PFSK-1 (cell line): ENCODE measurements around the gene EEFSEC.

ENCODE experiments used
- FOXP2 ChIP-seq: optimal IDR thresholded peaks from 2 replicates; pipeline ENCODE3; 2011; ENCODE audit warnings: borderline replicate concordance, control low read depth, inconsistent platforms; ENCODE audit not compliant: insufficient read depth; ENCODE audit errors: extremely low read length, extremely low read depth
- POLR2AphosphoS5 ChIP-seq: IDR thresholded peaks from 2 replicates; pipeline ENCODE4 v1.6.1; 2012; ENCODE audit warnings: low read depth, mild to moderate bottlenecking, control low read depth, low read length, moderate library complexity
- SIN3A ChIP-seq: IDR thresholded peaks from 2 replicates; pipeline ENCODE4 v1.6.1; 2012; ENCODE audit warnings: mild to moderate bottlenecking, low read length, moderate library complexity, borderline replicate concordance; ENCODE audit not compliant: insufficient read depth
- TAF1 ChIP-seq: IDR thresholded peaks from 2 replicates; pipeline ENCODE4 v1.6.1; 2012; ENCODE audit warnings: low read length, control low read depth, borderline replicate concordance; ENCODE audit not compliant: insufficient read depth
- TF ChIP-seq, protein P1 (sequence below), 2 experiments: IDR thresholded peaks; 2 replicates each; pipeline versions ENCODE4 v1.6.1 to v1.8.0; 2011 to 2012; ENCODE audit warnings: low read depth in 2 of 2, low read length in 2 of 2, control low read depth in 1 of 2, inconsistent platforms in 1 of 2, mild to moderate bottlenecking in 1 of 2, moderate library complexity in 1 of 2; ENCODE audit not compliant: insufficient read depth in 1 of 2

EEFSEC gene

GRCh38 chr3:128289534-128289933 lies 136.3 kb downstream of the EEFSEC start:
- TF ChIP-seq TAF1: no peak
- no peak for TF ChIP-seq SIN3A
- TF ChIP-seq, protein P1, sequence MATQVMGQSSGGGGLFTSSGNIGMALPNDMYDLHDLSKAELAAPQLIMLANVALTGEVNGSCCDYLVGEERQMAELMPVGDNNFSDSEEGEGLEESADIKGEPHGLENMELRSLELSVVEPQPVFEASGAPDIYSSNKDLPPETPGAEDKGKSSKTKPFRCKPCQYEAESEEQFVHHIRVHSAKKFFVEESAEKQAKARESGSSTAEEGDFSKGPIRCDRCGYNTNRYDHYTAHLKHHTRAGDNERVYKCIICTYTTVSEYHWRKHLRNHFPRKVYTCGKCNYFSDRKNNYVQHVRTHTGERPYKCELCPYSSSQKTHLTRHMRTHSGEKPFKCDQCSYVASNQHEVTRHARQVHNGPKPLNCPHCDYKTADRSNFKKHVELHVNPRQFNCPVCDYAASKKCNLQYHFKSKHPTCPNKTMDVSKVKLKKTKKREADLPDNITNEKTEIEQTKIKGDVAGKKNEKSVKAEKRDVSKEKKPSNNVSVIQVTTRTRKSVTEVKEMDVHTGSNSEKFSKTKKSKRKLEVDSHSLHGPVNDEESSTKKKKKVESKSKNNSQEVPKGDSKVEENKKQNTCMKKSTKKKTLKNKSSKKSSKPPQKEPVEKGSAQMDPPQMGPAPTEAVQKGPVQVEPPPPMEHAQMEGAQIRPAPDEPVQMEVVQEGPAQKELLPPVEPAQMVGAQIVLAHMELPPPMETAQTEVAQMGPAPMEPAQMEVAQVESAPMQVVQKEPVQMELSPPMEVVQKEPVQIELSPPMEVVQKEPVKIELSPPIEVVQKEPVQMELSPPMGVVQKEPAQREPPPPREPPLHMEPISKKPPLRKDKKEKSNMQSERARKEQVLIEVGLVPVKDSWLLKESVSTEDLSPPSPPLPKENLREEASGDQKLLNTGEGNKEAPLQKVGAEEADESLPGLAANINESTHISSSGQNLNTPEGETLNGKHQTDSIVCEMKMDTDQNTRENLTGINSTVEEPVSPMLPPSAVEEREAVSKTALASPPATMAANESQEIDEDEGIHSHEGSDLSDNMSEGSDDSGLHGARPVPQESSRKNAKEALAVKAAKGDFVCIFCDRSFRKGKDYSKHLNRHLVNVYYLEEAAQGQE (IDR thresholded peaks at IDR 0.05; ENCODE audit: insufficient read depth in 1 of 2, low read depth in 2 of 2, low read length in 2 of 2): no peak
- no peak for TF ChIP-seq POLR2AphosphoS5
- no peak for TF ChIP-seq FOXP2

GRCh38 chr3:128290484-128290883 lies 137.2 kb downstream of the EEFSEC start:
- no peak for TF ChIP-seq TAF1
- TF ChIP-seq SIN3A: no peak
- no peak for TF ChIP-seq POLR2AphosphoS5
- TF ChIP-seq FOXP2: no peak
- TF ChIP-seq, protein P1 (IDR thresholded peaks at IDR 0.05; ENCODE audit: insufficient read depth in 1 of 2, low read depth in 2 of 2, low read length in 2 of 2): no peak

DNA sequence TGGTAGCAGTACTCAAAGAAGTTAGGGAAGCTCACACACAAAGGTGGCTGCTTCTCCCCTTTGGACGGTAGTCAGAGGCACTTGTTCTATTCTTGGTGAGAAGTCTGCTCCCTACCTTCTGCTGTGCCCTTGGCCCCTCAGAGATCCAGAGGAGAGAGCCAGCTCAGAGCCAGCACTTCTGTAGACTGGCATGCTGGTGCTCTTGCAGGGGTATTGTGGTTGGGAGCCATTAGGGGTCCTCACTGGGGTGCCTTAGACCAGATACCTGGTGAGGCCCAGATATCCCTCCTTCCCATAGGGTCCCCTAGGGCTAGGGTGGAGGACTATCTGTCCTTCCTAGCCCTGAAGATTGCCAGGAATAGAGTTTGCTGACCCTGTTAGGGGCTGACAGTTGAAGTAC lies 140.6 kb downstream of the EEFSEC start:
- no peak for TF ChIP-seq SIN3A
- TF ChIP-seq TAF1: no peak
- no peak for TF ChIP-seq POLR2AphosphoS5
- no peak for TF ChIP-seq FOXP2
- TF ChIP-seq, protein P1 (IDR thresholded peaks at IDR 0.05; ENCODE audit: insufficient read depth in 1 of 2, low read depth in 2 of 2, low read length in 2 of 2): no peak

DNA sequence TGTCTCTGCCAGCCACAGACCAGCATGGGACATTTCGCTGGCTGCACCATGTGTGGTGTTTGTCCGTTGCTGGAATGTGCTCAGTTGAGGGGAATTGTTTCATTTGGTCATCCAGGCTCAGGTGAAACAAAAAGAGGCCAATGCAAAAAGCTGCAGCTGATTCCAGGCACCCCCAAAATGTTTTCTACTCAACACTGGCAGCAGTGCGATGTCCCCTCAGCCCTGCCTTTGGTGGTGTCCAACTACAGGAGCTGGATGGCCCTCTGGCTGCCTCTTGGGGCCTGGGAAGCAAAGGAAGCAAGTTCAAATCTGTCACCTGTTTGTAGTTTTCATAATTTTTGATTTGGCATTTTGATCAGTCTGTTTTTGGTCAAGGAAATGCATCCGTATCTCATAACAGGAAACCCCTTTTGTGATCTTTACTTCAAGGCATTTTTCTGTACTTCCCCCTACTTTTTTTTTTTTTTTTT lies 141.8 kb downstream of the EEFSEC start:
- TF ChIP-seq, protein P1 (IDR thresholded peaks at IDR 0.05; ENCODE audit: insufficient read depth in 1 of 2, low read depth in 2 of 2, low read length in 2 of 2): no peak
- no peak for TF ChIP-seq POLR2AphosphoS5
- no peak for TF ChIP-seq SIN3A
- TF ChIP-seq FOXP2: no peak
- no peak for TF ChIP-seq TAF1
